Ascending aorta (tissue), 2 donors: Measurements from ENCODE around the gene GPR183. TPM values are rescaled to one million over a fixed set of nuclear protein-coding genes. Genes with fewer than 3 reads are reported as not detected.

Experiments
- DNase-seq, 2 donors: peaks; one replicate each; pipeline ENCODE4 v3.0.0-alpha.2; 2019; ENCODE audit warnings: low spot score in 2 of 2
- H3K27ac ChIP-seq, 2 donors: fragments of 200-600 bp; sonication (generic); one replicate each; pipeline ENCODE4 v1.5.1; 2016 to 2017; ENCODE audit warnings: mild to moderate bottlenecking in 1 of 2
- H3K27me3 ChIP-seq: fragments of 200-600 bp; sonication (generic); one replicate; pipeline ENCODE4 v1.5.1; 2017
- H3K36me3 ChIP-seq, 2 donors: fragments of 200-600 bp; sonication (generic); one replicate each; pipeline ENCODE4 v1.5.1; 2016
- H3K4me1 ChIP-seq, 2 donors: fragments of 200-600 bp; sonication (generic); one replicate each; pipeline ENCODE4 v1.5.1; 2016 to 2017; ENCODE audit warnings: mild to moderate bottlenecking in 1 of 2
- H3K4me3 ChIP-seq, 2 donors: fragments of 200-600 bp; sonication (generic); one replicate each; pipeline ENCODE4 v1.5.1; 2016 to 2017; ENCODE audit warnings: mild to moderate bottlenecking in 1 of 2
- H3K9me3 ChIP-seq, 2 donors: fragments of 200-600 bp; sonication (generic); one replicate each; pipeline ENCODE4 v1.5.1; 2016
- CTCF ChIP-seq, 3 experiments: fragments of 200-600 bp in 2 of 3; fragments of 450-650 bp in 1 of 3; sonication (generic) in 2 of 3; IDR thresholded peaks; one replicate each; pipeline ENCODE4 v1.5.1; 2016 to 2019; ENCODE audit warnings: antibody characterized with exemption in 3 of 3, mild to moderate bottlenecking in 1 of 3, moderate library complexity in 1 of 3
- intact Hi-C: fragments of 100-400 bp; cut with DNase I; formaldehyde crosslinking; loops from one replicate; pipeline ENCODE4 v1.15.1; 2023
- total RNA-seq: library from RNA; depleted of rRNA; stranded (reverse); fragments of >200 nt; gene quantifications from one replicate; pipeline ENCODE4 v1.1.0, GENCODE V29; 2016

Gene GPR183
- total RNA-seq, 1 donor from 2014 or later: 1.1 TPM

- Histone ChIP-seq H3K27me3 (no peaks in the 10 kb centered on the region), H3K9me3 (no peaks in the 10 kb centered on the region), H3K4me1 (no peaks in the 10 kb centered on the region), H3K36me3 (peaks cover 19 to 38% of the 10 kb centered on the region in 2 donors), H3K27ac (no peak overlapping the region), H3K4me3 (no peak overlapping the region)
- no peak for TF ChIP-seq CTCF (IDR thresholded peaks at IDR 0.05)
- DNase-seq: no peak
- intact Hi-C loops: no loop called here
Observed at GRCh38 chr13:99342723-99343315, 35.6 kb upstream of the GPR183 start.

GRCh38 chr13:99341969-99342722, 34.9 kb upstream of the GPR183 start:
- Histone ChIP-seq H3K4me1 (no peaks in the 10 kb centered on the region), H3K36me3 (peaks cover 19 to 36% of the 10 kb centered on the region in 2 donors), H3K4me3 (no peak overlapping the region), H3K27me3 (no peaks in the 10 kb centered on the region), H3K27ac (no peak overlapping the region), H3K9me3 (no peaks in the 10 kb centered on the region)
- DNase-seq: no peak
- intact Hi-C loops: no loop called here
- no peak for TF ChIP-seq CTCF (IDR thresholded peaks at IDR 0.05)

- no peak for TF ChIP-seq CTCF (IDR thresholded peaks at IDR 0.05)
- H3K4me3 ChIP-seq: no peak overlapping the region
- intact Hi-C loops: no loop called here
Observed at GRCh38 chr13:99340638-99341037, 33.4 kb upstream of the GPR183 start.

GRCh38 chr13:99339736-99340397, 32.7 kb upstream of the GPR183 start:
- no peaks in the 10 kb centered on the region for H3K27me3 ChIP-seq
- no peak overlapping the region for H3K4me3 ChIP-seq
- no peaks in the 10 kb centered on the region for H3K9me3 ChIP-seq
- no peaks in the 10 kb centered on the region for H3K4me1 ChIP-seq
- no peak for TF ChIP-seq CTCF (IDR thresholded peaks at IDR 0.05)
- H3K36me3 ChIP-seq: peaks cover 15 to 36% of the 10 kb centered on the region in 2 donors
- intact Hi-C loops: no loop called here
- H3K27ac ChIP-seq: no peak overlapping the region
- DNase-seq: no peak

More at GRCh38 chr13:99340638-99341037, 33.4 kb upstream of the GPR183 start:
- DNase-seq: no peak
- Histone ChIP-seq H3K4me1 (no peaks in the 10 kb centered on the region), H3K9me3 (no peaks in the 10 kb centered on the region), H3K27ac (no peak overlapping the region), H3K36me3 (peaks cover 15 to 36% of the 10 kb centered on the region in 2 donors), H3K27me3 (no peaks in the 10 kb centered on the region)

GRCh38 chr13:99339230-99339721, 32.1 kb upstream of the GPR183 start:
- no peak overlapping the region for H3K27ac ChIP-seq
- no peaks in the 10 kb centered on the region for H3K9me3 ChIP-seq
- H3K27me3 ChIP-seq: no peaks in the 10 kb centered on the region
- no peaks in the 10 kb centered on the region for H3K4me1 ChIP-seq
- intact Hi-C loops: no loop called here
- DNase-seq: no peak
- TF ChIP-seq CTCF (IDR thresholded peaks at IDR 0.05): no peak
- no peak overlapping the region for H3K4me3 ChIP-seq
- H3K36me3 ChIP-seq: peaks cover 15 to 36% of the 10 kb centered on the region in 2 donors
